Large intestine (tissue), 3 donors: ENCODE measurements around the gene P2RY6. TPM values are rescaled to one million over a fixed set of nuclear protein-coding genes. Genes with fewer than 3 reads are reported as not detected.
A peak's percentile ranks its signal among the peaks of the same experiment; 100 is the strongest.

ENCODE experiments used
- DNase-seq, 2 donors: peaks; one replicate each; pipeline versions ENCODE4 v3.0.0 to v3.0.0-alpha.2; 2013
- H3K27ac ChIP-seq: one replicate; pipeline ENCODE4 v1.5.1; 2013; ENCODE audit warnings: low read length
- H3K27me3 ChIP-seq: 2 replicates; pipeline ENCODE4 v1.6.1; 2013; ENCODE audit warnings: low read length; ENCODE audit not compliant: control insufficient read depth, insufficient read depth
- H3K36me3 ChIP-seq: 2 replicates; pipeline ENCODE4 v1.6.1; 2013; ENCODE audit warnings: low read length; ENCODE audit not compliant: control insufficient read depth, insufficient read depth
- H3K4me1 ChIP-seq: one replicate; pipeline ENCODE4 v1.6.1; 2013; ENCODE audit warnings: low read length; ENCODE audit not compliant: control insufficient read depth, insufficient read depth
- H3K4me3 ChIP-seq: one replicate; pipeline ENCODE4 v1.5.1; 2013; ENCODE audit warnings: low read length
- H3K9me3 ChIP-seq: one replicate; pipeline ENCODE4 v1.6.1; 2013; ENCODE audit warnings: mild to moderate bottlenecking, low read depth, low read length, moderate library complexity; ENCODE audit not compliant: control insufficient read depth
- WGBS: methylation state at CpG from one replicate; pipeline ENCODE4 v1.1.5; 2013; ENCODE audit warnings: low lambda C conversion rate; ENCODE audit not compliant: insufficient coverage; 5-methylcytosine and 5-hydroxymethylcytosine counted together
- polyA plus RNA-seq: library from polyadenylated mRNA; unstranded; fragments of 120-200 nt; gene quantifications from one replicate; pipeline ENCODE4 v1.2.1, GENCODE V29; 2013

P2RY6 gene
- polyA plus RNA-seq, 1 donor, result 19.9 TPM

GRCh38 chr11:73308961-73309919 is 37.1 kb downstream of the P2RY6 start:
- peak overlapping the region; percentile 94 for H3K27ac ChIP-seq
- peaks cover 28% of the 10 kb centered on the region for H3K36me3 ChIP-seq
- H3K4me3 ChIP-seq, result peak overlapping the region; percentile 68
- DNase-seq, result peak; percentile 79 to 88
- H3K4me1 ChIP-seq, result peaks cover 48% of the 10 kb centered on the region
- no peaks in the 10 kb centered on the region for H3K27me3 ChIP-seq
- no CpG with 5 or more reads among the region's 78 CpGs for WGBS
- H3K9me3 ChIP-seq, result no peaks in the 10 kb centered on the region

GRCh38 chr11:73310076-73310475 is 37.9 kb downstream of the P2RY6 start:
- Histone ChIP-seq H3K4me1 (peaks cover 56% of the 10 kb centered on the region), H3K36me3 (peaks cover 29% of the 10 kb centered on the region), H3K4me3 (peak overlapping the region; percentile 68), H3K27ac (peak overlapping the region; percentile 94), H3K27me3 (no peaks in the 10 kb centered on the region), H3K9me3 (no peaks in the 10 kb centered on the region)
- no peak for DNase-seq
- WGBS, result no CpG with 5 or more reads among the region's 16 CpGs

- Histone ChIP-seq H3K27ac (no peak overlapping the region), H3K4me3 (peak overlapping the region; percentile 68), H3K36me3 (peaks cover 33% of the 10 kb centered on the region), H3K4me1 (peaks cover 63% of the 10 kb centered on the region), H3K27me3 (no peaks in the 10 kb centered on the region), H3K9me3 (no peaks in the 10 kb centered on the region)
- no peak for DNase-seq
- no CpG with 5 or more reads among the region's 22 CpGs for WGBS
Observed at GRCh38 chr11:73310661-73311393, 38.7 kb downstream of the P2RY6 start.

- H3K4me1 ChIP-seq, result peaks cover 66% of the 10 kb centered on the region
- H3K27ac ChIP-seq, result no peak overlapping the region
- H3K9me3 ChIP-seq, result no peaks in the 10 kb centered on the region
- no peak for DNase-seq
- H3K36me3 ChIP-seq, result peaks cover 39% of the 10 kb centered on the region
- WGBS, result no CpG with 5 or more reads among the region's 18 CpGs
- H3K4me3 ChIP-seq, result peak overlapping the region; percentile 68
- no peaks in the 10 kb centered on the region for H3K27me3 ChIP-seq
Observed at GRCh38 chr11:73311394-73311869, 39.3 kb downstream of the P2RY6 start.

GRCh38 chr11:73312036-73312435 is 39.9 kb downstream of the P2RY6 start:
- Histone ChIP-seq H3K4me1 (peaks cover 65% of the 10 kb centered on the region), H3K36me3 (peaks cover 43% of the 10 kb centered on the region), H3K27ac (no peak overlapping the region), H3K9me3 (no peaks in the 10 kb centered on the region), H3K27me3 (no peaks in the 10 kb centered on the region), H3K4me3 (peak overlapping the region; percentile 68)
- DNase-seq, result no peak
- WGBS, result 40% methylated on average over 1 of the region's 2 CpGs

GRCh38 chr11:73312851-73313327 is 40.8 kb downstream of the P2RY6 start:
- no CpG with 5 or more reads among the region's 6 CpGs for WGBS
- peaks cover 71% of the 10 kb centered on the region for H3K4me1 ChIP-seq
- no peaks in the 10 kb centered on the region for H3K9me3 ChIP-seq
- peak overlapping the region; percentile 89 for H3K27ac ChIP-seq
- H3K4me3 ChIP-seq, result peak overlapping the region; percentile 68
- no peaks in the 10 kb centered on the region for H3K27me3 ChIP-seq
- no peak for DNase-seq
- H3K36me3 ChIP-seq, result peaks cover 45% of the 10 kb centered on the region

GRCh38 chr11:73313652-73314051 is 41.5 kb downstream of the P2RY6 start:
- Histone ChIP-seq H3K4me3 (peak overlapping the region; percentile 68), H3K36me3 (peaks cover 45% of the 10 kb centered on the region), H3K4me1 (peaks cover 74% of the 10 kb centered on the region), H3K27ac (peak overlapping the region; percentile 89), H3K27me3 (no peaks in the 10 kb centered on the region), H3K9me3 (no peaks in the 10 kb centered on the region)
- no CpG with 5 or more reads among the region's 1 CpG for WGBS
- DNase-seq, result no peak

- Histone ChIP-seq H3K4me3 (no peak overlapping the region), H3K4me1 (peaks cover 74% of the 10 kb centered on the region), H3K27me3 (no peaks in the 10 kb centered on the region), H3K27ac (peak overlapping the region; percentile 89), H3K36me3 (peaks cover 47% of the 10 kb centered on the region), H3K9me3 (no peaks in the 10 kb centered on the region)
- WGBS, result no CpG with 5 or more reads among the region's 11 CpGs
- DNase-seq, result peak; percentile 91
Observed at GRCh38 chr11:73314117-73314961, 42.2 kb downstream of the P2RY6 start.

GRCh38 chr11:73315293-73316020 is 43.3 kb downstream of the P2RY6 start:
- H3K36me3 ChIP-seq, result peaks cover 50% of the 10 kb centered on the region
- H3K4me1 ChIP-seq, result peaks cover 66% of the 10 kb centered on the region
- DNase-seq, result no peak
- no peaks in the 10 kb centered on the region for H3K27me3 ChIP-seq
- peak overlapping the region; percentile 89 for H3K27ac ChIP-seq
- H3K4me3 ChIP-seq, result no peak overlapping the region
- H3K9me3 ChIP-seq, result no peaks in the 10 kb centered on the region
- 60% methylated on average over 1 of the region's 9 CpGs for WGBS
